ES-I3 (cell line): ENCODE results near the gene CBLIF.
"Not testable (repeated sequence)": the region's sequence is repeated elsewhere in the genome, so short reads cannot be mapped to it uniquely, and the experiment has no call there.

Source experiments
- H3K36me3 ChIP-seq: 2 replicates; pipeline ENCODE4 v1.6.1; 2013; ENCODE audit warnings: mild to moderate bottlenecking, low read length, control low read depth, moderate library complexity; ENCODE audit not compliant: insufficient read depth
- H3K4me1 ChIP-seq: 2 replicates; pipeline ENCODE4 v1.6.1; 2013; ENCODE audit warnings: mild to moderate bottlenecking, control low read depth, low read length; ENCODE audit not compliant: insufficient read depth
- H3K9ac ChIP-seq: 2 replicates; pipeline ENCODE4 v1.6.1; 2013; ENCODE audit warnings: low read depth, mild to moderate bottlenecking, low read length, moderate library complexity
- H3K9me3 ChIP-seq: 2 replicates; pipeline ENCODE4 v1.6.1; 2013; ENCODE audit warnings: mild to moderate bottlenecking, low read length, moderate library complexity; ENCODE audit not compliant: control insufficient read depth, insufficient read depth

The CBLIF gene

GRCh38 chr11:59822989-59823566, 22.2 kb downstream of the CBLIF start:
- Histone ChIP-seq H3K4me1 (no peaks in the 10 kb centered on the region), H3K9me3 (no peaks in the 10 kb centered on the region), H3K36me3 (no peaks in the 10 kb centered on the region), H3K9ac (no peak overlapping the region)

- Histone ChIP-seq H3K9me3 (no peaks in the 10 kb centered on the region), H3K4me1 (peaks cover 25% of the 10 kb centered on the region)
These were observed 26.7 kb downstream of the CBLIF start for GRCh38 chr11:59818572-59818971.

GRCh38 chr11:59816434-59816833, 28.9 kb downstream of the CBLIF start:
- H3K4me1 ChIP-seq: peaks cover 25% of the 10 kb centered on the region
- H3K36me3 ChIP-seq, H3K9me3 ChIP-seq, H3K9ac ChIP-seq: not testable (repeated sequence)

More at GRCh38 chr11:59818572-59818971, 26.7 kb downstream of the CBLIF start:
- Histone ChIP-seq H3K9ac (no peak overlapping the region), H3K36me3 (no peaks in the 10 kb centered on the region)

GRCh38 chr11:59815754-59816153, 29.5 kb downstream of the CBLIF start:
- peak overlapping the region; percentile 17; the same call in 1 of the 2 replicates for H3K9ac ChIP-seq
- no peaks in the 10 kb centered on the region for H3K36me3 ChIP-seq
- peaks cover 25% of the 10 kb centered on the region for H3K4me1 ChIP-seq
- no peaks in the 10 kb centered on the region; the same call in 1 of the 2 replicates for H3K9me3 ChIP-seq

GRCh38 chr11:59814021-59814420, 31.3 kb downstream of the CBLIF start:
- no peaks in the 10 kb centered on the region; the same call in 1 of the 2 replicates for H3K9me3 ChIP-seq
- peaks cover 25% of the 10 kb centered on the region for H3K4me1 ChIP-seq
- H3K9ac ChIP-seq: no peak overlapping the region
- H3K36me3 ChIP-seq: no peaks in the 10 kb centered on the region

GRCh38 chr11:59813364-59813763, 31.9 kb downstream of the CBLIF start:
- H3K36me3 ChIP-seq: no peaks in the 10 kb centered on the region
- H3K9ac ChIP-seq: no peak overlapping the region
- H3K9me3 ChIP-seq: no peaks in the 10 kb centered on the region; the same call in 1 of the 2 replicates
- peaks cover 25% of the 10 kb centered on the region for H3K4me1 ChIP-seq

GRCh38 chr11:59812220-59812619, 33.1 kb downstream of the CBLIF start:
- H3K9me3 ChIP-seq: no peaks in the 10 kb centered on the region; the same call in 1 of the 2 replicates
- no peak overlapping the region for H3K9ac ChIP-seq
- H3K36me3 ChIP-seq: peaks cover 4% of the 10 kb centered on the region
- peaks cover 25% of the 10 kb centered on the region for H3K4me1 ChIP-seq

- Histone ChIP-seq H3K9ac (peak overlapping the region; percentile 98), H3K4me1 (peaks cover 15% of the 10 kb centered on the region), H3K36me3 (peaks cover 14% of the 10 kb centered on the region), H3K9me3 (no peaks in the 10 kb centered on the region; the same call in 1 of the 2 replicates)
These were observed 34.4 kb downstream of the CBLIF start for GRCh38 chr11:59810911-59811259.

GRCh38 chr11:59810189-59810910, 34.9 kb downstream of the CBLIF start, which contains the start of gene MRPL16:
TSS of gene MRPL16 (minus strand) at chr11:59810778. CDS start at chr11:59810658, 120 bp downstream.
- peak within 1 kb of the TSS; percentile 98 for H3K9ac ChIP-seq
- no peaks in the 10 kb centered on the region; the same call in 1 of the 2 replicates for H3K9me3 ChIP-seq
- peaks cover 17% of the 10 kb centered on the region for H3K36me3 ChIP-seq
- H3K4me1 ChIP-seq: peaks cover 14% of the 10 kb centered on the region

GRCh38 chr11:59807047-59807610, 38.2 kb downstream of the CBLIF start:
- H3K36me3 ChIP-seq: peaks cover 17% of the 10 kb centered on the region
- peaks cover 1% of the 10 kb centered on the region; the same call in 1 of the 2 replicates for H3K4me1 ChIP-seq
- H3K9ac ChIP-seq: no peak overlapping the region
- no peaks in the 10 kb centered on the region for H3K9me3 ChIP-seq

GRCh38 chr11:59804061-59804460, 41.2 kb downstream of the CBLIF start:
- Histone ChIP-seq H3K4me1 (peaks cover 4% of the 10 kb centered on the region; the same call in 1 of the 2 replicates), H3K9me3 (no peaks in the 10 kb centered on the region), H3K36me3 (peaks cover 29% of the 10 kb centered on the region), H3K9ac (no peak overlapping the region)

- no peaks in the 10 kb centered on the region for H3K9me3 ChIP-seq
- H3K9ac ChIP-seq: no peak overlapping the region
- H3K4me1 ChIP-seq: peaks cover 4% of the 10 kb centered on the region; the same call in 1 of the 2 replicates
- peaks cover 26% of the 10 kb centered on the region for H3K36me3 ChIP-seq
These were observed 42.6 kb downstream of the CBLIF start for GRCh38 chr11:59802639-59803176.

GRCh38 chr11:59801981-59802638, 43.2 kb downstream of the CBLIF start:
- Histone ChIP-seq H3K36me3 (peaks cover 24% of the 10 kb centered on the region), H3K9me3 (no peaks in the 10 kb centered on the region), H3K4me1 (peaks cover 4% of the 10 kb centered on the region; the same call in 1 of the 2 replicates), H3K9ac (no peak overlapping the region)

GRCh38 chr11:59801160-59801706, 44.1 kb downstream of the CBLIF start:
- Histone ChIP-seq H3K36me3 (peaks cover 21% of the 10 kb centered on the region), H3K9ac (no peak overlapping the region), H3K9me3 (no peaks in the 10 kb centered on the region), H3K4me1 (peaks cover 4% of the 10 kb centered on the region; the same call in 1 of the 2 replicates)
